ENCODE results near the gene HASPIN.

- TF ChIP-seq, protein P1, sequence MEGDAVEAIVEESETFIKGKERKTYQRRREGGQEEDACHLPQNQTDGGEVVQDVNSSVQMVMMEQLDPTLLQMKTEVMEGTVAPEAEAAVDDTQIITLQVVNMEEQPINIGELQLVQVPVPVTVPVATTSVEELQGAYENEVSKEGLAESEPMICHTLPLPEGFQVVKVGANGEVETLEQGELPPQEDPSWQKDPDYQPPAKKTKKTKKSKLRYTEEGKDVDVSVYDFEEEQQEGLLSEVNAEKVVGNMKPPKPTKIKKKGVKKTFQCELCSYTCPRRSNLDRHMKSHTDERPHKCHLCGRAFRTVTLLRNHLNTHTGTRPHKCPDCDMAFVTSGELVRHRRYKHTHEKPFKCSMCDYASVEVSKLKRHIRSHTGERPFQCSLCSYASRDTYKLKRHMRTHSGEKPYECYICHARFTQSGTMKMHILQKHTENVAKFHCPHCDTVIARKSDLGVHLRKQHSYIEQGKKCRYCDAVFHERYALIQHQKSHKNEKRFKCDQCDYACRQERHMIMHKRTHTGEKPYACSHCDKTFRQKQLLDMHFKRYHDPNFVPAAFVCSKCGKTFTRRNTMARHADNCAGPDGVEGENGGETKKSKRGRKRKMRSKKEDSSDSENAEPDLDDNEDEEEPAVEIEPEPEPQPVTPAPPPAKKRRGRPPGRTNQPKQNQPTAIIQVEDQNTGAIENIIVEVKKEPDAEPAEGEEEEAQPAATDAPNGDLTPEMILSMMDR (IDR thresholded peaks at IDR 0.05): no peak
- TF ChIP-seq POLR2A (IDR thresholded peaks at IDR 0.05; ENCODE audit: low read depth): no peak
- no peak for TF ChIP-seq POLR2AphosphoS5 (IDR thresholded peaks at IDR 0.05)
- no peak for TF ChIP-seq EP300 (IDR thresholded peaks at IDR 0.05)
Observed at GRCh38 chr17:3761918-3762380, 38.2 kb downstream of the HASPIN start.

All from esophagus muscularis mucosa (tissue), 4 donors.